HepG2 (cell line): ENCODE results near the gene AHNAK. TPM values are rescaled to one million over a fixed set of nuclear protein-coding genes. Genes with fewer than 3 reads are reported as not detected.
A peak's percentile ranks its signal among the peaks of the same experiment; 100 is the strongest.

Experiments used
- DNMT1 ChIP-seq: sonication (generic); formaldehyde crosslinking; IDR thresholded peaks from 2 replicates; pipeline ENCODE4 v1.5.1; 2020; ENCODE audit warnings: mild to moderate bottlenecking, missing genetic modification reagents
- FOXM1 ChIP-seq: sonication (generic); formaldehyde crosslinking; IDR thresholded peaks from 2 replicates; pipeline ENCODE4 v1.5.0; 2020; ENCODE audit warnings: missing genetic modification reagents
- GATAD2A ChIP-seq: IDR thresholded peaks from 2 replicates; pipeline ENCODE4 v1.6.1; 2016
- KLF15 ChIP-seq: sonication (generic); formaldehyde crosslinking; IDR thresholded peaks from 2 replicates; pipeline ENCODE4 v1.8.1; 2023; ENCODE audit warnings: borderline replicate concordance, mild to moderate bottlenecking, inconsistent platforms, missing genetic modification reagents, mixed read lengths
- MTF1 ChIP-seq: sonication (generic); formaldehyde crosslinking; IDR thresholded peaks from 2 replicates; pipeline ENCODE4 v1.5.0; 2020; ENCODE audit warnings: missing genetic modification reagents
- SUZ12 ChIP-seq: fragments of 150-350 bp; IDR thresholded peaks from 2 replicates; pipeline ENCODE4 v1.6.1; 2014; ENCODE audit warnings: low read depth, low read length
- USF2 ChIP-seq, 2 experiments: sonication (generic) in 1 of 2; formaldehyde crosslinking in 1 of 2; IDR thresholded peaks; 2 replicates each; pipeline versions ENCODE4 v1.5.1 to v1.6.1; 2011 to 2020; ENCODE audit warnings: borderline replicate concordance in 1 of 2, low read depth in 1 of 2, low read length in 1 of 2, mild to moderate bottlenecking in 1 of 2, missing genetic modification reagents in 1 of 2, moderate library complexity in 1 of 2
- ZBTB1 ChIP-seq: sonication (generic); formaldehyde crosslinking; IDR thresholded peaks from 2 replicates; pipeline ENCODE4 v1.4.0; 2020; ENCODE audit warnings: missing genetic modification reagents, borderline replicate concordance
- ZBTB7A ChIP-seq: sonication (generic); formaldehyde crosslinking; IDR thresholded peaks from 2 replicates; pipeline ENCODE4 v1.8.0; 2022; ENCODE audit warnings: mild to moderate bottlenecking, missing genetic modification reagents
- ZC3H13 ChIP-seq: sonication (generic); formaldehyde crosslinking; IDR thresholded peaks from 2 replicates; pipeline ENCODE4 v1.8.1; 2023; ENCODE audit warnings: mild to moderate bottlenecking, missing genetic modification reagents, moderate library complexity
- ZFP41 ChIP-seq: sonication (generic); formaldehyde crosslinking; IDR thresholded peaks from 2 replicates; pipeline ENCODE4 v1.4.0; 2020; ENCODE audit warnings: mild to moderate bottlenecking, missing genetic modification reagents, borderline replicate concordance
- ZNF10 ChIP-seq: sonication (generic); formaldehyde crosslinking; IDR thresholded peaks from 2 replicates; pipeline ENCODE4 v1.4.0; 2020; ENCODE audit warnings: mild to moderate bottlenecking, low read depth, missing genetic modification reagents, borderline replicate concordance
- ZNF160 ChIP-seq: sonication (generic); formaldehyde crosslinking; IDR thresholded peaks from 2 replicates; pipeline ENCODE4 v1.8.0; 2022; ENCODE audit warnings: mild to moderate bottlenecking, inconsistent platforms, missing genetic modification reagents
- ZNF232 ChIP-seq: sonication (generic); formaldehyde crosslinking; IDR thresholded peaks from 2 replicates; pipeline ENCODE4 v1.4.0; 2020; ENCODE audit warnings: missing genetic modification reagents, borderline replicate concordance
- ZNF543 ChIP-seq: sonication (generic); formaldehyde crosslinking; IDR thresholded peaks from 2 replicates; pipeline ENCODE4 v1.4.0; 2020; ENCODE audit warnings: mild to moderate bottlenecking, missing genetic modification reagents
- ZNF574 ChIP-seq: sonication (generic); formaldehyde crosslinking; IDR thresholded peaks from 2 replicates; pipeline ENCODE4 v1.4.0; 2020; ENCODE audit warnings: missing genetic modification reagents
- polyA plus RNA-seq, 8 experiments: library from polyadenylated mRNA; depleted of rRNA in 3 of 8; stranded (reverse) in 7 of 8; unstranded in 1 of 8; fragments of >200 nt; fragmentation: Illumina TruSeq in 4 of 8; extraction: Trizol in 4 of 8; gene quantifications; 2 replicates each; pipeline versions ENCODE4 v1.2.1 to v1.2.3, GENCODE V29; 2011 to 2016; ENCODE audit warnings: low read depth in 4 of 8, missing spikeins in 1 of 8, mixed read lengths in 1 of 8; ENCODE audit not compliant: insufficient read depth in 1 of 8
- total RNA-seq, 5 experiments: library from RNA; depleted of rRNA; stranded (reverse); fragments of >200 nt; fragmentation: Illumina TruSeq; extraction: Trizol; gene quantifications; 2 replicates each; pipeline ENCODE4 v1.2.3, GENCODE V29; 2016; ENCODE audit warnings: low read depth in 1 of 5
- TF ChIP-seq, protein P1 (sequence below): sonication (generic); formaldehyde crosslinking; IDR thresholded peaks from 2 replicates; pipeline ENCODE4 v1.9.0; 2021; ENCODE audit warnings: missing genetic modification reagents, borderline replicate concordance
- TF ChIP-seq, protein P2 (sequence below): sonication (generic); formaldehyde crosslinking; IDR thresholded peaks from 2 replicates; pipeline ENCODE4 v1.4.0; 2020; ENCODE audit warnings: missing genetic modification reagents

The AHNAK gene
- total and polyA plus RNA-seq, 2 of the 13 experiments (the other 11 are each of a cell fraction or from before 2014, with no cell fraction given), result 23.4 to 25.0 TPM

- TF ChIP-seq, protein P1, sequence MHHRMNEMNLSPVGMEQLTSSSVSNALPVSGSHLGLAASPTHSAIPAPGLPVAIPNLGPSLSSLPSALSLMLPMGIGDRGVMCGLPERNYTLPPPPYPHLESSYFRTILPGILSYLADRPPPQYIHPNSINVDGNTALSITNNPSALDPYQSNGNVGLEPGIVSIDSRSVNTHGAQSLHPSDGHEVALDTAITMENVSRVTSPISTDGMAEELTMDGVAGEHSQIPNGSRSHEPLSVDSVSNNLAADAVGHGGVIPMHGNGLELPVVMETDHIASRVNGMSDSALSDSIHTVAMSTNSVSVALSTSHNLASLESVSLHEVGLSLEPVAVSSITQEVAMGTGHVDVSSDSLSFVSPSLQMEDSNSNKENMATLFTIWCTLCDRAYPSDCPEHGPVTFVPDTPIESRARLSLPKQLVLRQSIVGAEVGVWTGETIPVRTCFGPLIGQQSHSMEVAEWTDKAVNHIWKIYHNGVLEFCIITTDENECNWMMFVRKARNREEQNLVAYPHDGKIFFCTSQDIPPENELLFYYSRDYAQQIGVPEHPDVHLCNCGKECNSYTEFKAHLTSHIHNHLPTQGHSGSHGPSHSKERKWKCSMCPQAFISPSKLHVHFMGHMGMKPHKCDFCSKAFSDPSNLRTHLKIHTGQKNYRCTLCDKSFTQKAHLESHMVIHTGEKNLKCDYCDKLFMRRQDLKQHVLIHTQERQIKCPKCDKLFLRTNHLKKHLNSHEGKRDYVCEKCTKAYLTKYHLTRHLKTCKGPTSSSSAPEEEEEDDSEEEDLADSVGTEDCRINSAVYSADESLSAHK (CRISPR knock-in tag), result no peak
- no peak for TF ChIP-seq USF2 (IDR thresholded peaks at IDR 0.05; ENCODE audit: low read depth, low read length)
- no peak for TF ChIP-seq USF2 (CRISPR knock-in tag; IDR thresholded peaks at IDR 0.05; ENCODE audit: borderline replicate concordance)
- TF ChIP-seq ZNF160, result 0 out of 2 replicates have a peak, but pooled peaks have one; percentile 27
- no peak for TF ChIP-seq ZNF232
- no peak for TF ChIP-seq FOXM1
- no peak for TF ChIP-seq DNMT1 (CRISPR knock-in tag)
- no peak for TF ChIP-seq ZFP41 (CRISPR knock-in tag)
- TF ChIP-seq ZNF10 (CRISPR knock-in tag), result no peak
- TF ChIP-seq ZNF543 (CRISPR knock-in tag), result no peak
- no peak for TF ChIP-seq GATAD2A
- TF ChIP-seq ZBTB7A, result no peak
- TF ChIP-seq MTF1 (CRISPR knock-in tag), result no peak
- TF ChIP-seq KLF15 (CRISPR knock-in tag), result no peak
- TF ChIP-seq, protein P2, sequence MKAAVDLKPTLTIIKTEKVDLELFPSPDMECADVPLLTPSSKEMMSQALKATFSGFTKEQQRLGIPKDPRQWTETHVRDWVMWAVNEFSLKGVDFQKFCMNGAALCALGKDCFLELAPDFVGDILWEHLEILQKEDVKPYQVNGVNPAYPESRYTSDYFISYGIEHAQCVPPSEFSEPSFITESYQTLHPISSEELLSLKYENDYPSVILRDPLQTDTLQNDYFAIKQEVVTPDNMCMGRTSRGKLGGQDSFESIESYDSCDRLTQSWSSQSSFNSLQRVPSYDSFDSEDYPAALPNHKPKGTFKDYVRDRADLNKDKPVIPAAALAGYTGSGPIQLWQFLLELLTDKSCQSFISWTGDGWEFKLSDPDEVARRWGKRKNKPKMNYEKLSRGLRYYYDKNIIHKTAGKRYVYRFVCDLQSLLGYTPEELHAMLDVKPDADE, result no peak
- TF ChIP-seq ZC3H13, result no peak
- no peak for TF ChIP-seq SUZ12
- no peak for TF ChIP-seq ZBTB1 (CRISPR knock-in tag)
- TF ChIP-seq ZNF574 (CRISPR knock-in tag), result peak; percentile 58
These were observed 148.3 kb downstream of the AHNAK start (continued) for GRCh38 chr11:62398011-62398994.
